HG03066 (cell line): ENCODE measurements around the gene GPER1.
"Not testable (repeated sequence)": the region's sequence is repeated elsewhere in the genome, so short reads cannot be mapped to it uniquely, and the experiment has no call there.

Source experiments
- ATAC-seq: cut with Tn5 transposase; IDR thresholded peaks from one replicate; pipeline ENCODE4 v1.9.1; 2021; ENCODE audit warnings: low read depth; ENCODE audit not compliant: unreplicated experiment

The GPER1 gene

GRCh38 chr7:1115171-1116045, 27.5 kb downstream of the GPER1 start:
- ATAC-seq = not testable (repeated sequence)

GRCh38 chr7:1116383-1117008, 28.6 kb downstream of the GPER1 start:
- ATAC-seq = not testable (repeated sequence)

GRCh38 chr7:1117321-1117928, 29.5 kb downstream of the GPER1 start:
- ATAC-seq = no peak

GRCh38 chr7:1119201-1119600, 31.3 kb downstream of the GPER1 start:
- ATAC-seq = no peak

GRCh38 chr7:1120791-1121190, 32.9 kb downstream of the GPER1 start:
- ATAC-seq = no peak

GRCh38 chr7:1121476-1121875, 33.6 kb downstream of the GPER1 start:
- no peak for ATAC-seq

GRCh38 chr7:1121886-1122831, 34.2 kb downstream of the GPER1 start:
- ATAC-seq = no peak

- ATAC-seq = no peak
These were observed 35.1 kb downstream of the GPER1 start for GRCh38 chr7:1122832-1123501.

GRCh38 chr7:1123715-1124114, 35.8 kb downstream of the GPER1 start:
- ATAC-seq = no peak

- no peak for ATAC-seq
These were observed 36.3 kb downstream of the GPER1 start for GRCh38 chr7:1124164-1124563.

GRCh38 chr7:1124816-1125602, 37.1 kb downstream of the GPER1 start:
- no peak for ATAC-seq

- ATAC-seq = no peak
These were observed 37.7 kb downstream of the GPER1 start for GRCh38 chr7:1125603-1125969.

GRCh38 chr7:1127001-1127400, 39.1 kb downstream of the GPER1 start:
- ATAC-seq = no peak

GRCh38 chr7:1129431-1129830, 41.5 kb downstream of the GPER1 start:
- ATAC-seq = no peak

GRCh38 chr7:1130021-1130990, 42.4 kb downstream of the GPER1 start:
- no peak for ATAC-seq

GRCh38 chr7:1131471-1132265, 43.8 kb downstream of the GPER1 start:
- no peak for ATAC-seq

- ATAC-seq = no peak
These were observed 47.0 kb downstream of the GPER1 start for GRCh38 chr7:1134951-1135350.
